Fibroblast of lung (primary cell): ENCODE measurements around the gene GVQW3. TPM values are rescaled to one million over a fixed set of nuclear protein-coding genes. Genes with fewer than 3 reads are reported as not detected.
A peak's percentile ranks its signal among the peaks of the same experiment; 100 is the strongest.

Source experiments
- DNase-seq, 2 donors: peaks; one replicate each; pipeline versions ENCODE4 v3.0.0 to v3.0.0-alpha.2; 2010; ENCODE audit warnings: low read depth in 2 of 2
- H2AFZ ChIP-seq: 2 replicates; pipeline ENCODE4 v1.5.1; 2012; ENCODE audit warnings: low read length, control low read depth, inconsistent platforms
- H3K27ac ChIP-seq: 2 replicates; pipeline ENCODE4 v1.5.1; 2011; ENCODE audit warnings: low read length, control low read depth; ENCODE audit not compliant: insufficient read depth
- H3K27me3 ChIP-seq: 2 replicates; pipeline ENCODE4 v1.5.1; 2011; ENCODE audit warnings: mild to moderate bottlenecking, low read length; ENCODE audit not compliant: control insufficient read depth, insufficient read depth
- H3K36me3 ChIP-seq: 2 replicates; pipeline ENCODE4 v1.5.1; 2011; ENCODE audit warnings: low read length; ENCODE audit not compliant: control insufficient read depth, insufficient read depth
- H3K4me1 ChIP-seq: 2 replicates; pipeline ENCODE4 v1.5.1; 2011; ENCODE audit warnings: low read length; ENCODE audit not compliant: control insufficient read depth, insufficient read depth; ENCODE audit errors: extremely low read depth
- H3K4me2 ChIP-seq: 2 replicates; pipeline ENCODE4 v1.5.1; 2011; ENCODE audit warnings: low read length, control low read depth; ENCODE audit not compliant: insufficient read depth; ENCODE audit errors: extremely low read depth
- H3K4me3 ChIP-seq, 4 experiments: fragments of 200-600 bp in 1 of 4; sonication (generic) in 1 of 4; replicated peaks in 1 of 4; 2 replicates each; pipeline ENCODE4 v1.5.1; 2011 to 2016; ENCODE audit warnings: low read length in 4 of 4, low read depth in 3 of 4, mild to moderate bottlenecking in 3 of 4, control low read depth in 2 of 4, inconsistent platforms in 1 of 4, mixed read lengths in 1 of 4; ENCODE audit not compliant: insufficient read depth in 1 of 4; ENCODE audit errors: control extremely low read depth in 1 of 4
- H3K79me2 ChIP-seq: 2 replicates; pipeline ENCODE4 v1.5.1; 2012; ENCODE audit warnings: mild to moderate bottlenecking, low read length, inconsistent platforms; ENCODE audit not compliant: control insufficient read depth, insufficient read depth
- H3K9ac ChIP-seq: 2 replicates; pipeline ENCODE4 v1.5.1; 2011; ENCODE audit warnings: mild to moderate bottlenecking, low read length, control low read depth; ENCODE audit not compliant: insufficient read depth
- H3K9me3 ChIP-seq: 2 replicates; pipeline ENCODE4 v1.5.1; 2012; ENCODE audit warnings: low read depth, low read length; ENCODE audit not compliant: control insufficient read depth, insufficient read depth
- H4K20me1 ChIP-seq: 2 replicates; pipeline ENCODE4 v1.5.1; 2011; ENCODE audit warnings: low read length; ENCODE audit not compliant: control insufficient read depth, insufficient read depth; ENCODE audit errors: extremely low read depth
- EZH2 ChIP-seq: IDR thresholded peaks from 2 replicates; pipeline ENCODE4 v1.5.1; 2012; ENCODE audit warnings: low read length, control low read depth, mild to moderate bottlenecking; ENCODE audit errors: missing control alignments
- polyA plus RNA-seq, 2 donors: library from polyadenylated mRNA; depleted of rRNA in 1 of 2; stranded (reverse) in 1 of 2; unstranded in 1 of 2; fragments of >200 nt; gene quantifications; 2 replicates each; pipeline ENCODE4 v1.2.1, GENCODE V29; 2011 to 2012; ENCODE audit warnings: missing spikeins in 1 of 2
- total RNA-seq: library from RNA; depleted of rRNA; stranded (reverse); fragments of >200 nt; gene quantifications from 2 replicates; pipeline ENCODE4 v1.2.1, GENCODE V29; 2014
- TF ChIP-seq, protein P1 (sequence below), 2 donors: IDR thresholded peaks in 1 of 2; conservative IDR thresholded peaks in 1 of 2; 1 replicate in 1 of 2; 2 replicates in 1 of 2; pipeline ENCODE4 v1.5.1; 2011 to 2012; ENCODE audit warnings: low read length in 2 of 2, control low read depth in 1 of 2, inconsistent platforms in 1 of 2, low read depth in 1 of 2, mild to moderate bottlenecking in 1 of 2

Gene GVQW3
- total and polyA plus RNA-seq, 2 donors (not counting 1 experiment from before 2014, with no cell fraction given): 1.3 to 1.4 TPM

DNA sequence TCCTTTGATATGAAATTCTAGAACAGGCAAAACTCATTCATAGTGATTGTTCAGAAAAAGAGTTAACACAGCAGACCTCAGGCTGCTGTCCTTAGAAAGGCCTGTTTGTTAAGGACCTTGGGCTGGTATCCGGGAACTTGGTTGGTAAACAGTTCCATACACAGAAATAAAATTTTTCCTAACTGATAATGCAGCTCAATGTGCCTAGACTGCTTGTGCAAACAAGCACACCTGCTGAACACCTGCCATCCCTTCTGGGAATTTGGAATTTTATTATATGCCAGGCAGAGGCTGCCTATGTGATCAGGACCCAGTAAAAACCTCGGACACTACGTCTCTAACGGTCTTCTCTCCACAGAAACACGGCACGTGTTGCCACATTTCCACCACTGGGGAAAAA lies 11.7 kb upstream of the GVQW3 start:
- H3K9me3 ChIP-seq: no peaks in the 10 kb centered on the region
- H3K4me1 ChIP-seq: peaks cover 8% of the 10 kb centered on the region
- TF ChIP-seq, protein P1, sequence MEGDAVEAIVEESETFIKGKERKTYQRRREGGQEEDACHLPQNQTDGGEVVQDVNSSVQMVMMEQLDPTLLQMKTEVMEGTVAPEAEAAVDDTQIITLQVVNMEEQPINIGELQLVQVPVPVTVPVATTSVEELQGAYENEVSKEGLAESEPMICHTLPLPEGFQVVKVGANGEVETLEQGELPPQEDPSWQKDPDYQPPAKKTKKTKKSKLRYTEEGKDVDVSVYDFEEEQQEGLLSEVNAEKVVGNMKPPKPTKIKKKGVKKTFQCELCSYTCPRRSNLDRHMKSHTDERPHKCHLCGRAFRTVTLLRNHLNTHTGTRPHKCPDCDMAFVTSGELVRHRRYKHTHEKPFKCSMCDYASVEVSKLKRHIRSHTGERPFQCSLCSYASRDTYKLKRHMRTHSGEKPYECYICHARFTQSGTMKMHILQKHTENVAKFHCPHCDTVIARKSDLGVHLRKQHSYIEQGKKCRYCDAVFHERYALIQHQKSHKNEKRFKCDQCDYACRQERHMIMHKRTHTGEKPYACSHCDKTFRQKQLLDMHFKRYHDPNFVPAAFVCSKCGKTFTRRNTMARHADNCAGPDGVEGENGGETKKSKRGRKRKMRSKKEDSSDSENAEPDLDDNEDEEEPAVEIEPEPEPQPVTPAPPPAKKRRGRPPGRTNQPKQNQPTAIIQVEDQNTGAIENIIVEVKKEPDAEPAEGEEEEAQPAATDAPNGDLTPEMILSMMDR (conservative IDR thresholded peaks at IDR 0.05 in 1 of 2, IDR thresholded peaks at IDR 0.05 in 1 of 2; ENCODE audit: low read depth in 1 of 2, low read length in 2 of 2): no peak
- no peak for TF ChIP-seq EZH2
- DNase-seq: no peak
- H3K9ac ChIP-seq: no peak overlapping the region
- peaks cover 64% of the 10 kb centered on the region for H3K79me2 ChIP-seq
- H2AFZ ChIP-seq: no peak overlapping the region
- H3K36me3 ChIP-seq: no peaks in the 10 kb centered on the region
- H3K27ac ChIP-seq: no peak overlapping the region
- no peaks in the 10 kb centered on the region for H4K20me1 ChIP-seq
- H3K4me2 ChIP-seq: no peak overlapping the region
- no peaks in the 10 kb centered on the region for H3K27me3 ChIP-seq
- H3K4me3 ChIP-seq: no peak overlapping the region

DNA sequence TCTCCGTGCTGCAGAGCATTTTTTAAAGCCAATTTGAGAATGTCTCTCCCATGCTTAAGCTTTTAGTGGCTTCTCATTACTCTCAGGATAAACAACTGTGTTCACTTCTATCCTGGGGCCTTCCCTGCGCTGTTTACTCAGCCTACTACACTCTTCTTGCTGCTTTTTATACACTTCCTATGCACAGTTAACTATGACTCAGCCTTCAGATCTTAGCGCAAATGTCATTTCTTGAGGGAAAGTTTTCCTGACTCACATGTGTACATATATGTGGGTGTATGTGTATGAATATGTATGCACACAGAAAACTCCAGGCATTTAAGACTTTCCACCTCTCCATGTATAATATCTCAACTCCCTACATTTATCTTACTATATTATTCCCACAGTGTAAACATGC lies 10.0 kb upstream of the GVQW3 start:
- Histone ChIP-seq H4K20me1 (no peaks in the 10 kb centered on the region), H3K27ac (no peak overlapping the region), H3K27me3 (no peaks in the 10 kb centered on the region), H2AFZ (no peak overlapping the region), H3K9me3 (no peaks in the 10 kb centered on the region), H3K36me3 (no peaks in the 10 kb centered on the region), H3K4me2 (peak overlapping the region; percentile 45), H3K79me2 (peaks cover 70% of the 10 kb centered on the region), H3K4me3 (peak overlapping the region in 1 of 4 experiments; percentile 4), H3K9ac (no peak overlapping the region), H3K4me1 (peaks cover 8% of the 10 kb centered on the region)
- TF ChIP-seq, protein P1 (conservative IDR thresholded peaks at IDR 0.05 in 1 of 2, IDR thresholded peaks at IDR 0.05 in 1 of 2; ENCODE audit: low read depth in 1 of 2, low read length in 2 of 2): no peak
- no peak for TF ChIP-seq EZH2
- peak; percentile 76 to 82 for DNase-seq

DNA sequence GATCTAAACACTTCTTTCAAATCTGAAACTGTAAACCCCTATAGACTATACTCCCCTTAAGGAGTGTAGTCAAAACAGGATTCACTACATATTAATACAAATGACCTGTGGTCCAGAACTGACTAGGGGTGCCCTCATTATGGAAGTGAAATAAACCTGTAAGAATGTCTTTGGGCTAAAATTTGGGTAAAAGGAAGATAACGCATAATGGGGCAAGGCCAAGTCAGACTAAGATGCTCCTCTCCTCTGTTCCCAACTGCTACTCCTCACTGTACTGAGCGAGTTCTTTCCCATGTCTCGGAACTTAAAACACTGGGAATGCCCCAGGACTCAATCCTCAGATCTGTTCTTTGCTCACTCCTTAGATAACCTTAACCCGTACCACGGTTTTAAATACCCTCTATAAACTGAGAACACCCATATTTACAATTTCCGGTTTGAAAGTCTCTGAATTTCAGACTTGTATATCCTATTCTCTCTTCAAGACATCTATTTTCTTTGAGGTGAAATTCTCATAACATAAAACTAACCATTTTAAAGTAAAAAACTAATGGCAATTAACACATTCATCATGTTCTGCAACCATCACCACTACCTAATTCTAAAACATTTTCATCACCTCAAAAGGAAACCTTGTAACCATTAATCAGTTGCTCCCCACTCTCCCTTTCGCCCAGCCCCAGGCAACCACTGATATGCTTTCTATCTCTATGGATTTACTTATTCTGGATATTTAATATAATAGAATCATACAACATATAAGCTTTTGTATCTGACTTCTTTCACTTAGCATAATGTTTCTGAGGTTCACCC lies 4.2 kb upstream of the GVQW3 start:
- Histone ChIP-seq H3K9me3 (no peaks in the 10 kb centered on the region), H3K4me3 (no peak overlapping the region), H4K20me1 (no peaks in the 10 kb centered on the region), H3K4me1 (peaks cover 1% of the 10 kb centered on the region), H3K9ac (no peak overlapping the region), H3K27ac (no peak overlapping the region), H3K79me2 (peaks cover 74% of the 10 kb centered on the region), H2AFZ (no peak overlapping the region), H3K27me3 (no peaks in the 10 kb centered on the region), H3K4me2 (no peak overlapping the region), H3K36me3 (no peaks in the 10 kb centered on the region)
- DNase-seq: no peak
- TF ChIP-seq, protein P1 (conservative IDR thresholded peaks at IDR 0.05 in 1 of 2, IDR thresholded peaks at IDR 0.05 in 1 of 2; ENCODE audit: low read depth in 1 of 2, low read length in 2 of 2): no peak
- TF ChIP-seq EZH2: no peak
